Hindlimb muscle (tissue), 1 donor: Measurements from ENCODE around the gene PCAT6. TPM values are rescaled to one million over a fixed set of nuclear protein-coding genes. Genes with fewer than 3 reads are reported as not detected.
A peak's percentile ranks its signal among the peaks of the same experiment; 100 is the strongest.
"Not testable (repeated sequence)": the region's sequence is repeated elsewhere in the genome, so short reads cannot be mapped to it uniquely, and the experiment has no call there.

ENCODE experiments used
- DNase-seq: peaks from one replicate; pipeline ENCODE4 v3.0.0-alpha.2; 2013
- polyA plus RNA-seq: library from polyadenylated mRNA; unstranded; fragments of 120-200 nt; gene quantifications from one replicate; pipeline ENCODE4 v1.2.1, GENCODE V29; 2013; ENCODE audit not compliant: insufficient read length

Gene PCAT6
- 2.7 TPM for polyA plus RNA-seq

- DNase-seq = peak; percentile 94
Observed at GRCh38 chr1:202810615-202811295, at the start of gene PCAT6. Gene PCAT6 (plus strand): TSS chr1:202810954.

GRCh38 chr1:202762019-202762418 lies 48.7 kb upstream of the PCAT6 start:
- DNase-seq = no peak

GRCh38 chr1:202765721-202766120 lies 45.0 kb upstream of the PCAT6 start:
- DNase-seq = no peak

- no peak for DNase-seq
Observed at GRCh38 chr1:202770135-202770534, 40.6 kb upstream of the PCAT6 start.

GRCh38 chr1:202781180-202781579 lies 29.6 kb upstream of the PCAT6 start:
- no peak for DNase-seq

GRCh38 chr1:202786804-202787203 lies 23.9 kb upstream of the PCAT6 start:
- no peak for DNase-seq

GRCh38 chr1:202788800-202789199 lies 22.0 kb upstream of the PCAT6 start:
- DNase-seq = no peak

- DNase-seq = no peak
Observed at GRCh38 chr1:202791077-202791747, 19.5 kb upstream of the PCAT6 start.

GRCh38 chr1:202794051-202794740 lies 16.6 kb upstream of the PCAT6 start:
- DNase-seq = no peak

- DNase-seq = not testable (repeated sequence)
Observed at GRCh38 chr1:202794931-202795330, 15.8 kb upstream of the PCAT6 start.

GRCh38 chr1:202796670-202797069 lies 14.1 kb upstream of the PCAT6 start:
- DNase-seq = no peak

GRCh38 chr1:202798260-202798659 lies 12.5 kb upstream of the PCAT6 start:
- DNase-seq = no peak

GRCh38 chr1:202798792-202799331 lies 11.9 kb upstream of the PCAT6 start:
- DNase-seq = no peak

- DNase-seq = no peak
Observed at GRCh38 chr1:202800742-202801141, 10.0 kb upstream of the PCAT6 start.

- DNase-seq = no peak
Observed at GRCh38 chr1:202801175-202801574, 9.6 kb upstream of the PCAT6 start.

GRCh38 chr1:202802034-202802433 lies 8.7 kb upstream of the PCAT6 start:
- no peak for DNase-seq

GRCh38 chr1:202802998-202803932 lies 7.5 kb upstream of the PCAT6 start:
- DNase-seq = no peak

- no peak for DNase-seq
Observed at GRCh38 chr1:202804126-202804525, 6.6 kb upstream of the PCAT6 start.

GRCh38 chr1:202805886-202806844 lies 4.6 kb upstream of the PCAT6 start:
- DNase-seq = no peak

- peak; percentile 36 for DNase-seq
Observed at GRCh38 chr1:202806845-202807450, 3.8 kb upstream of the PCAT6 start.
